HG03432 (cell line): ENCODE data around the gene GARIN5A.
A peak's percentile ranks its signal among the peaks of the same experiment; 100 is the strongest.

Experiments used
- ATAC-seq: cut with Tn5 transposase; IDR thresholded peaks from one replicate; pipeline ENCODE4 v1.9.1; 2021; ENCODE audit warnings: mild to moderate bottlenecking, moderate library complexity; ENCODE audit not compliant: unreplicated experiment

GARIN5A gene

GRCh38 chr19:50476224-50476906, at the start of gene GARIN5A, which contains the start of gene EMC10:
TSS of gene GARIN5A (minus strand) at chr19:50476848. CDS start at chr19:50476388, 460 bp downstream.
TSS of gene EMC10 (plus strand) at chr19:50476507. CDS start at chr19:50476545, 38 bp downstream.
- peak; percentile 85 for ATAC-seq

- no peak for ATAC-seq
These were observed 46.2 kb upstream of the GARIN5A start for GRCh38 chr19:50522881-50523280.

- ATAC-seq = no peak
These were observed 44.3 kb upstream of the GARIN5A start for GRCh38 chr19:50520822-50521465.

GRCh38 chr19:50519006-50519575, 42.4 kb upstream of the GARIN5A start:
- no peak for ATAC-seq

- ATAC-seq = no peak
These were observed 41.7 kb upstream of the GARIN5A start for GRCh38 chr19:50518091-50519005.

- no peak for ATAC-seq
These were observed 41.0 kb upstream of the GARIN5A start for GRCh38 chr19:50517704-50518075.

- no peak for ATAC-seq
These were observed 40.5 kb upstream of the GARIN5A start for GRCh38 chr19:50516964-50517703.

GRCh38 chr19:50516456-50516855, 39.8 kb upstream of the GARIN5A start:
- no peak for ATAC-seq

GRCh38 chr19:50515168-50515561, 38.5 kb upstream of the GARIN5A start:
- ATAC-seq = no peak

GRCh38 chr19:50514346-50515167, 37.9 kb upstream of the GARIN5A start:
- ATAC-seq = no peak

- no peak for ATAC-seq
These were observed 37.2 kb upstream of the GARIN5A start, which contains the start of gene ASPDH for GRCh38 chr19:50513746-50514345. TSS of gene ASPDH (minus strand) at chr19:50513913. CDS start at chr19:50513823, 90 bp downstream.

- ATAC-seq = no peak
These were observed 36.5 kb upstream of the GARIN5A start for GRCh38 chr19:50512999-50513745.

GRCh38 chr19:50512112-50512998, 35.7 kb upstream of the GARIN5A start:
- ATAC-seq = no peak

GRCh38 chr19:50511069-50511822, 34.6 kb upstream of the GARIN5A start, which contains the start of gene JOSD2:
TSS of gene JOSD2 (minus strand) at chr19:50511191. CDS start at chr19:50510431, 760 bp downstream.
- ATAC-seq = peak; percentile 85

GRCh38 chr19:50510700-50511068, 34.0 kb upstream of the GARIN5A start:
- no peak for ATAC-seq

GRCh38 chr19:50510121-50510670, 33.5 kb upstream of the GARIN5A start:
- ATAC-seq = no peak
